Measurements from ENCODE around the gene ZNF217.
"Not testable (repeated sequence)": the region's sequence is repeated elsewhere in the genome, so short reads cannot be mapped to it uniquely, and the experiment has no call there.

Gene ZNF217

DNA sequence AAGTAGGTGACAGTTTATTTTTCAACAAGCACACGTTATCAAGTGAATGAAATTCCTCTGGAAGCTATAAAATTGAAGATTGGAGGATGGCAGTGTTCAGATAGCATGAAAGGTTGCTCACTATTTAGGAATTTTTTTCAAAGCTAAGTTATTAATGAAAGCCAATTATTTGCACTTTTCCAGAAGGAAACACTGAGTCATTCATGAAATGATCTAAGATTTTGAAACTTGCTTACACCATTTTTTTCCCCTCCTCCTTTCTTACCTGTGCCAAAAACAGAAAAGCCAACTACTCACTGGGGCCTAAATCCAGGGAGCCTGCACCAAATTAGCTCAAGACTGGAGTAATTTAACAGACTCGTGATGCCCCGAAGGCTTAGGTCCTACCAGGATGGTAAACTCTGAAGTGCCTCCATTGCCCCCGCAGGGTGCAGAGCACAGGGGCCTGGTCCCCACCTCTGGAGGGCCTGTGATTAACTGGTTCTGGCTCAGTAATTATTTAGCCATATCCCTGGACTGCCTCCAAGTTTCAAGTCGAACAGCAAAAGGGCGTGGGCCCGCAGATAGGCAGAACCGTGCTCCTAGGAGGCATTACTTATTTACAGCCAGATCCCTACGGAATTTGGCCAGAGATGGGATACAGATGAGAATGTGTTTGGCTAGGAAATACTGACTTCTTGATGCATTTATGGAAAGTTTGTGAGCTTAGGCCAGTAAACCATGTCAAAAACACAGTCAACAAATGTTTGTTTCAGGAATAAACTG lies 28.0 kb upstream of the ZNF217 start:
- in situ Hi-C loops (cut with HindIII; ENCODE audit: low pct_ligation_motif_present, low sequenced_read_pairs): no loop called here
- Histone ChIP-seq H3K4me3 (ENCODE audit: low read depth, low read length) (no peak overlapping the region), H3K36me3 (replicated peaks) (no peaks in the 10 kb centered on the region), H3K27ac (peak overlapping the region; percentile 78), H3K27me3 (replicated peaks) (no peaks in the 10 kb centered on the region)
- TF ChIP-seq, protein P1, sequence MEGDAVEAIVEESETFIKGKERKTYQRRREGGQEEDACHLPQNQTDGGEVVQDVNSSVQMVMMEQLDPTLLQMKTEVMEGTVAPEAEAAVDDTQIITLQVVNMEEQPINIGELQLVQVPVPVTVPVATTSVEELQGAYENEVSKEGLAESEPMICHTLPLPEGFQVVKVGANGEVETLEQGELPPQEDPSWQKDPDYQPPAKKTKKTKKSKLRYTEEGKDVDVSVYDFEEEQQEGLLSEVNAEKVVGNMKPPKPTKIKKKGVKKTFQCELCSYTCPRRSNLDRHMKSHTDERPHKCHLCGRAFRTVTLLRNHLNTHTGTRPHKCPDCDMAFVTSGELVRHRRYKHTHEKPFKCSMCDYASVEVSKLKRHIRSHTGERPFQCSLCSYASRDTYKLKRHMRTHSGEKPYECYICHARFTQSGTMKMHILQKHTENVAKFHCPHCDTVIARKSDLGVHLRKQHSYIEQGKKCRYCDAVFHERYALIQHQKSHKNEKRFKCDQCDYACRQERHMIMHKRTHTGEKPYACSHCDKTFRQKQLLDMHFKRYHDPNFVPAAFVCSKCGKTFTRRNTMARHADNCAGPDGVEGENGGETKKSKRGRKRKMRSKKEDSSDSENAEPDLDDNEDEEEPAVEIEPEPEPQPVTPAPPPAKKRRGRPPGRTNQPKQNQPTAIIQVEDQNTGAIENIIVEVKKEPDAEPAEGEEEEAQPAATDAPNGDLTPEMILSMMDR (IDR thresholded peaks at IDR 0.05; ENCODE audit: low read depth, low read length, missing control alignments): no peak
- no peak for DNase-seq

DNA sequence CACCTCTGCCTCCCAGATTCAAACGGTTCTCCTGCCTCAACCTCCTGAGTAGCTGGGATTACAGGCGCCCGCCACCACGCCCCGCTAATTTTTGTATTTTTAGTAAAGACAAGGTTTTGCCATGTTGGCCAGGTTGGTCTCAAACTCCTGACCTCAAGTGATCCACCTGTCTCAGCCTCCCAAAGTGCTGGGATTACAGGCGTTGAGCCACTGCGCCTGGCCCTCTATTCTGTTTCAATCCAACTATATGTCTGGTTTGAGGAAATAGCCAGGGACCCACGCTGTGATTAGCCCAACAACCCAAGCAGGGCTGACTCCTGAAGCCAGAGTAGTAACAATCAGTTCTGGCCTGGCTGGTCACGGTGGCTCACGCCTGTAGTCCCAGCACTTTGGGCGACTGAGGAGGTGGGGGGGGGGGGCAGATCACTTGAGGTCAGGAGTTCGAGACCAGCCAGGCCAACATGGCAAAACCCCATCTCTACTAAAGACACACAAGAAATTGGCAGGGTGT lies 24.9 kb upstream of the ZNF217 start:
- H3K27me3 ChIP-seq (replicated peaks); DNase-seq; H3K36me3 ChIP-seq (replicated peaks); H3K4me3 ChIP-seq (ENCODE audit: low read depth, low read length); in situ Hi-C loops (cut with HindIII; ENCODE audit: low pct_ligation_motif_present, low sequenced_read_pairs); H3K27ac ChIP-seq: not testable (repeated sequence)

DNA sequence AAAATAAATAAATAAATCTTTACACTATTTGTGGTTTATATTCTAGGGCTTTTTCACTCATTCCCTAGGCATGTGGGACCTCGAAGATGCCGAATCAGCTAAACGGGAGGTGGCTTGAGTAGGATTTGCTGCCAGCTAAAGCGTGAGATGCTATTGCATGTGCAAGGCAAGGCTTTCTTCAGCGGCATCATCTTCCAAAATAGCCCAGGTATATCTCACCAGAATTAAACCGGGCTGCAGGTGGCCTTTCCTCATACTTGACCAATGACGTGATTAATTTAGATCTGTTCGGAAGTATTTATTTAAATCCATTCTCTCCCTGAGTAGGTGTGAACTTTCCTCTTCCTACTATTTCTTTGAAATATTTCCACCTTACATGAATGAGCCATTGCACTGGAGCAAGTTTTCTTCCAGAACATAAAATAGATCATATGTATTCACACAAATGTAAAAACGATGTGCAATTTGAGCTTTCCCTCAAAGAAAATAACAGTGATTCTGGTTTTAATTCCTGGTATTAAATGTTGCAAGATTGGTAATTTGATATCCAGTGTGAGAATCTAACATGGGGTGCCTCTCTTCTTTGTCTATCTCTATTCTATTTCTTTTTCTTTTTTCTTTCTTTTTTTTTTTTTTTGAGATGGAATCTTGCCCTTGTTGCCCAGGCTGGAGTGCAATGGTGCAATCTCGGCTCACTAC lies 24.3 kb upstream of the ZNF217 start:
- no peak overlapping the region for H3K4me3 ChIP-seq (ENCODE audit: low read depth, low read length)
- H3K27me3 ChIP-seq (replicated peaks): no peaks in the 10 kb centered on the region
- no peak for DNase-seq
- no peaks in the 10 kb centered on the region for H3K36me3 ChIP-seq (replicated peaks)
- in situ Hi-C loops (cut with HindIII; ENCODE audit: low pct_ligation_motif_present, low sequenced_read_pairs): no loop called here
- H3K27ac ChIP-seq: no peak overlapping the region
- TF ChIP-seq, protein P1 (IDR thresholded peaks at IDR 0.05; ENCODE audit: low read depth, low read length, missing control alignments): no peak

DNA sequence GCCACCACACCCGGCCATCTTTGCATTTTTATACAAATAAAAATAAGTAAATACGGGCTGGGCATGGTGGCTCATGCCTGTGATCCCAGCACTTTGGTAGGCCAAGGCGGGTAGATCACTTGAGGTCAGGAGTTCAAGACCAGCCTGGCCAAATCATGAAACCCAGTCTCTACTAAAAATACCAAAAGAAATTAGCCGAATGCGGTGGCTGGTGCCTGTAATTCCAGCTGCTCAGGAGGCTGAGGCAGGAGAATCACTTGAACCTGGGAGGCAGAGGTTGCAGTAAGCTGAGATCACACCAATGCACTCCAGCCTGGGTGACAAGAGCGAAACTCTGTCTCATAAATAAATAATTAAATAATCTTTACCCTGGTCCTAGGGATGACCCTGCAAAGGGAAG lies 22.9 kb upstream of the ZNF217 start:
- H3K27me3 ChIP-seq (replicated peaks); H3K4me3 ChIP-seq (ENCODE audit: low read depth, low read length); in situ Hi-C loops (cut with HindIII; ENCODE audit: low pct_ligation_motif_present, low sequenced_read_pairs); DNase-seq; H3K27ac ChIP-seq; H3K36me3 ChIP-seq (replicated peaks): not testable (repeated sequence)

DNA sequence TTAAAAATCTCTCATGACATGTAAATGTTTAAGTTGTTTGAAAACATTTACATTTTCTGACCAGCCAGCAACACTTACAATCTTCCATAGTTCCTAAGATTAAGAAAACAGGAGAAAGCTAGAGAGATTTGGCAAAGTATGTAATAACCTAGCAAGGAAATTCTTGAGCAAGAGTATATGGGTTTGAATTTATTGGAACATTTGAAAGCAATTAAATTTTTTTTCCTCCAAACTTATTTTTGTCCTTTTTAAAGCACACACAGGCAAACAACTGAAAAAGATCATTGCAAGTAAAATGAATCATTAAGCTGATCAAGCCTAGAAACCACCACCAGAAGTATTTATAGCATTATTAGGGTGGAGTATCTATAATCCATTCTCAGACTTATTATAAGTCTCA lies 20.1 kb upstream of the ZNF217 start:
- no peak overlapping the region for H3K4me3 ChIP-seq (ENCODE audit: low read depth, low read length)
- no peak overlapping the region for H3K27ac ChIP-seq
- no peaks in the 10 kb centered on the region for H3K36me3 ChIP-seq (replicated peaks)
- TF ChIP-seq, protein P1 (IDR thresholded peaks at IDR 0.05; ENCODE audit: low read depth, low read length, missing control alignments): no peak
- H3K27me3 ChIP-seq (replicated peaks): no peaks in the 10 kb centered on the region
- in situ Hi-C loops (cut with HindIII; ENCODE audit: low pct_ligation_motif_present, low sequenced_read_pairs): no loop called here
- DNase-seq: no peak

DNA sequence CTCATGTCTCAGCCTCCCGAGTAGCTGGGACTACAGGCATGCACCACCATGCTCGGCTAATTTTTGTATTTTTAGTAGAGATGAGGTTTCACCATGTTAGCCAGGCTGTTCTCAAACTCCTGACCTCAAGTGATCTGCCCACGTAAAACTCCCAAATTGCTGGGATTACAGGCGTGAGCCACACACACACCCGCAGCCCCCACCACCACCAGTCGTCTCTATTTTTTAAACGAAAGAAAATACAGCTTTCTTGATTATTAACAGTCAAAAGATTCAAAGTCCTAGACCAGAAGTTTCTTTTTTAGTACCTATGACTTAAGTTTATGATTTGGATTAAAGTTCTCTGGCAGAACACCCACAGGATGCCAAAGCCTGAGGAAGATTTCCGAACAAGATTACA lies 18.6 kb upstream of the ZNF217 start:
- H3K36me3 ChIP-seq (replicated peaks); H3K27me3 ChIP-seq (replicated peaks); DNase-seq; H3K4me3 ChIP-seq (ENCODE audit: low read depth, low read length); in situ Hi-C loops (cut with HindIII; ENCODE audit: low pct_ligation_motif_present, low sequenced_read_pairs): not testable (repeated sequence)
- H3K27ac ChIP-seq: peak overlapping the region; percentile 77

DNA sequence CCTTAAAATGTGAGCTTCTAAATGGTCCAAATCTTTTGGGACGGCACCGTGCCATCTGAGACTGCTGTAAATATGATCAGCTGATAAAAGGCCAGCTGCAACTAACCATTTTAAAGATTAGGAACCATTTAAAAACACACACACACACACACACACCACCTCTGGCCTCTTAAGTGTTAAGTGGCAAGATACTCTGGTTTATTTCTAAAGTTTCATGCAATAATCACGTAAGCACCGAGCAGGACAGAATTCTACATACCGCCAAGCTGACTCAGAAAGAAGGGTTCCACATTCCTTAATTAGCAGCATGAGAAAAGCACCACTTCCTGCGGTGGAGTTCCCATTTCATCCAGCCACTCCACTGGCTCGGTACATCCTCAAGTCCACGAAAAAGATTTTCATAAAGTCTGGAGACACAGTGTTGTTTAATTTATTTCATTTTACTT lies 17.8 kb upstream of the ZNF217 start:
- in situ Hi-C loops (cut with HindIII; ENCODE audit: low pct_ligation_motif_present, low sequenced_read_pairs): no loop called here
- Histone ChIP-seq H3K27me3 (replicated peaks) (no peaks in the 10 kb centered on the region), H3K27ac (peak overlapping the region; percentile 77), H3K36me3 (replicated peaks) (no peaks in the 10 kb centered on the region), H3K4me3 (ENCODE audit: low read depth, low read length) (no peak overlapping the region)
- DNase-seq: peak; percentile 95
- TF ChIP-seq, protein P1 (IDR thresholded peaks at IDR 0.05; ENCODE audit: low read depth, low read length, missing control alignments): no peak
